Tibial nerve (tissue), 3 donors: ENCODE data around the gene MRGPRX2.

Experiments used
- POLR2A ChIP-seq, 2 donors: fragments of 450-650 bp; IDR thresholded peaks; one replicate each; pipeline ENCODE4 v1.6.1; 2017; ENCODE audit warnings: antibody characterized with exemption in 2 of 2, mild to moderate bottlenecking in 2 of 2, moderate library complexity in 2 of 2
- TF ChIP-seq, protein P1 (sequence below), 5 experiments: fragments of 200-600 bp in 3 of 5; fragments of 450-650 bp in 2 of 5; sonication (generic) in 3 of 5; IDR thresholded peaks; one replicate each; pipeline ENCODE4 v1.5.1; 2016 to 2019; ENCODE audit warnings: antibody characterized with exemption in 5 of 5, mild to moderate bottlenecking in 3 of 5, moderate library complexity in 2 of 5

DNA sequence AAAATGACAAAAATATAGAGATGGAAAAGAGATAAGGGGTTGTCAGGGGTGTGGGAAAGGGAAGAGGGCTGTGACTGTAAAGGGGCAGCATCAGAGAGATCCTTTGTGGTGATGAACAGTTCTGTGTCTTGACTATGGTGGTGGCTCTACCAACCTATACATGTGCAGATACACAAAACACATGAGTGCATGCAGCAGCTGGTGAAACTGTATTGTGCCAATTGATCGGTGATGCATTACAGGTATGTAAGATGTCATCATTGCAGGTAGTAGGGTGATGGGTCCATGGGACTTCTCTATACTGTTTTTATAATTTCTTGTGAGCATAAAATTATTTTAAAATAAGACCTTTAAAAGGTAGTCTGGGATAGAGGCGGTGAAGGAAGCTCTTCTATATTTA, 32.3 kb upstream of the MRGPRX2 start:
- TF ChIP-seq, protein P1, sequence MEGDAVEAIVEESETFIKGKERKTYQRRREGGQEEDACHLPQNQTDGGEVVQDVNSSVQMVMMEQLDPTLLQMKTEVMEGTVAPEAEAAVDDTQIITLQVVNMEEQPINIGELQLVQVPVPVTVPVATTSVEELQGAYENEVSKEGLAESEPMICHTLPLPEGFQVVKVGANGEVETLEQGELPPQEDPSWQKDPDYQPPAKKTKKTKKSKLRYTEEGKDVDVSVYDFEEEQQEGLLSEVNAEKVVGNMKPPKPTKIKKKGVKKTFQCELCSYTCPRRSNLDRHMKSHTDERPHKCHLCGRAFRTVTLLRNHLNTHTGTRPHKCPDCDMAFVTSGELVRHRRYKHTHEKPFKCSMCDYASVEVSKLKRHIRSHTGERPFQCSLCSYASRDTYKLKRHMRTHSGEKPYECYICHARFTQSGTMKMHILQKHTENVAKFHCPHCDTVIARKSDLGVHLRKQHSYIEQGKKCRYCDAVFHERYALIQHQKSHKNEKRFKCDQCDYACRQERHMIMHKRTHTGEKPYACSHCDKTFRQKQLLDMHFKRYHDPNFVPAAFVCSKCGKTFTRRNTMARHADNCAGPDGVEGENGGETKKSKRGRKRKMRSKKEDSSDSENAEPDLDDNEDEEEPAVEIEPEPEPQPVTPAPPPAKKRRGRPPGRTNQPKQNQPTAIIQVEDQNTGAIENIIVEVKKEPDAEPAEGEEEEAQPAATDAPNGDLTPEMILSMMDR (IDR thresholded peaks at IDR 0.05): no peak
- no peak for TF ChIP-seq POLR2A (IDR thresholded peaks at IDR 0.05)
